Measurements from ENCODE around the gene KRTAP29-1. TPM values are rescaled to one million over a fixed set of nuclear protein-coding genes. Genes with fewer than 3 reads are reported as not detected.
"Not testable (repeated sequence)": the region's sequence is repeated elsewhere in the genome, so short reads cannot be mapped to it uniquely, and the experiment has no call there.

KRTAP29-1 gene
- polyA plus RNA-seq: not detected
- long read RNA-seq, donor 1: 0 reads
- long read RNA-seq, donor 2: 0 reads
- long read RNA-seq, donor 3: 0 reads
- long read RNA-seq, donor 4: 0 reads
- long read RNA-seq, donor 5: 0 reads
- long read RNA-seq, donor 6: 0 reads
- long read RNA-seq, donor 7: 0 reads
- long read RNA-seq, donor 8: 0 reads
- long read RNA-seq, donor 9: 0 reads
- long read RNA-seq, donor 10: 0 reads

GRCh38 chr17:41301916-41302901 is at the start of gene KRTAP29-1:
TSS of gene KRTAP29-1 (minus strand) at chr17:41302851. CDS start at chr17:41302851, 0 bp downstream.
- no peak within 1 kb of the TSS for H3K27ac ChIP-seq (ENCODE audit: low read depth in 1 of 3, low read length in 2 of 3)
- FAIRE-seq: no peak
- 70 to 74% (median 70%) methylated on average over 11 of the region's 11 CpGs for WGBS, 3 donors
- no peak within 1 kb of the TSS for H3K4me3 ChIP-seq (ENCODE audit: low read depth in 1 of 3, low read length in 3 of 3)
- H3K9me3 ChIP-seq (ENCODE audit: control insufficient read depth in 2 of 2, insufficient read depth in 1 of 2, low read depth in 1 of 2, low read length in 1 of 2): no peaks in the 10 kb centered on the region
- H3K4me1 ChIP-seq (ENCODE audit: control insufficient read depth in 3 of 3, insufficient read depth in 2 of 3, low read depth in 1 of 3, low read length in 2 of 3): no peaks in the 10 kb centered on the region
- peaks cover 0 to 14% (median 3%) of the 10 kb centered on the region in 3 donors for H3K27me3 ChIP-seq (ENCODE audit: control insufficient read depth in 3 of 3, insufficient read depth in 3 of 3, low read length in 3 of 3)
- no peak for DNase-seq
- no peaks in the 10 kb centered on the region for H3K36me3 ChIP-seq (ENCODE audit: control insufficient read depth in 3 of 3, insufficient read depth in 2 of 3, low read depth in 1 of 3, low read length in 3 of 3)

- H3K4me3 ChIP-seq (ENCODE audit: low read depth in 1 of 3, low read length in 3 of 3): no peak overlapping the region
- WGBS, 3 donors: 82 to 89% (median 83%) methylated on average over 2 of the region's 2 CpGs
- no peaks in the 10 kb centered on the region for H3K36me3 ChIP-seq (ENCODE audit: control insufficient read depth in 3 of 3, insufficient read depth in 2 of 3, low read depth in 1 of 3, low read length in 3 of 3)
- H3K27ac ChIP-seq (ENCODE audit: low read depth in 1 of 3, low read length in 2 of 3): no peak overlapping the region
- no peak for DNase-seq
- FAIRE-seq: no peak
- H3K4me1 ChIP-seq (ENCODE audit: control insufficient read depth in 3 of 3, insufficient read depth in 2 of 3, low read depth in 1 of 3, low read length in 2 of 3): no peaks in the 10 kb centered on the region
- H3K27me3 ChIP-seq (ENCODE audit: control insufficient read depth in 3 of 3, insufficient read depth in 3 of 3, low read length in 3 of 3): peaks cover 0 to 3% (median 0%) of the 10 kb centered on the region in 3 donors
- H3K9me3 ChIP-seq (ENCODE audit: control insufficient read depth in 2 of 2, insufficient read depth in 1 of 2, low read depth in 1 of 2, low read length in 1 of 2): no peaks in the 10 kb centered on the region
These were observed 48.5 kb upstream of the KRTAP29-1 start for GRCh38 chr17:41351177-41351576.

- H3K27me3 ChIP-seq (ENCODE audit: control insufficient read depth in 3 of 3, insufficient read depth in 3 of 3, low read length in 3 of 3); H3K4me3 ChIP-seq (ENCODE audit: low read depth in 1 of 3, low read length in 3 of 3); H3K36me3 ChIP-seq (ENCODE audit: control insufficient read depth in 3 of 3, insufficient read depth in 2 of 3, low read depth in 1 of 3, low read length in 3 of 3); H3K4me1 ChIP-seq (ENCODE audit: control insufficient read depth in 3 of 3, insufficient read depth in 2 of 3, low read depth in 1 of 3, low read length in 2 of 3); DNase-seq; H3K9me3 ChIP-seq (ENCODE audit: control insufficient read depth in 2 of 2, insufficient read depth in 1 of 2, low read depth in 1 of 2, low read length in 1 of 2); FAIRE-seq; H3K27ac ChIP-seq (ENCODE audit: low read depth in 1 of 3, low read length in 2 of 3): not testable (repeated sequence)
- WGBS, 3 donors: 88 to 92% (median 91%) methylated on average over 16 of the region's 16 CpGs
These were observed 47.8 kb upstream of the KRTAP29-1 start, which contains the start of gene KRT33A for GRCh38 chr17:41350381-41350878. TSS of gene KRT33A (minus strand) at chr17:41350828. CDS start at chr17:41350767, 61 bp downstream.

GRCh38 chr17:41347869-41348760 is 45.5 kb upstream of the KRTAP29-1 start:
- Histone ChIP-seq H3K9me3 (ENCODE audit: control insufficient read depth in 2 of 2, insufficient read depth in 1 of 2, low read depth in 1 of 2, low read length in 1 of 2) (no peaks in the 10 kb centered on the region), H3K27me3 (ENCODE audit: control insufficient read depth in 3 of 3, insufficient read depth in 3 of 3, low read length in 3 of 3) (no peaks in the 10 kb centered on the region), H3K4me1 (ENCODE audit: control insufficient read depth in 3 of 3, insufficient read depth in 2 of 3, low read depth in 1 of 3, low read length in 2 of 3) (no peaks in the 10 kb centered on the region), H3K4me3 (ENCODE audit: low read depth in 1 of 3, low read length in 3 of 3) (no peak overlapping the region), H3K36me3 (ENCODE audit: control insufficient read depth in 3 of 3, insufficient read depth in 2 of 3, low read depth in 1 of 3, low read length in 3 of 3) (no peaks in the 10 kb centered on the region), H3K27ac (ENCODE audit: low read depth in 1 of 3, low read length in 2 of 3) (no peak overlapping the region)
- FAIRE-seq (no peak), DNase-seq (no peak)
- WGBS, 3 donors: 83 to 92% (median 84%) methylated on average over 7 of the region's 7 CpGs

- FAIRE-seq; H3K4me3 ChIP-seq (ENCODE audit: low read depth in 1 of 3, low read length in 3 of 3); H3K9me3 ChIP-seq (ENCODE audit: control insufficient read depth in 2 of 2, insufficient read depth in 1 of 2, low read depth in 1 of 2, low read length in 1 of 2); H3K27ac ChIP-seq (ENCODE audit: low read depth in 1 of 3, low read length in 2 of 3); H3K4me1 ChIP-seq (ENCODE audit: control insufficient read depth in 3 of 3, insufficient read depth in 2 of 3, low read depth in 1 of 3, low read length in 2 of 3); H3K27me3 ChIP-seq (ENCODE audit: control insufficient read depth in 3 of 3, insufficient read depth in 3 of 3, low read length in 3 of 3); DNase-seq; H3K36me3 ChIP-seq (ENCODE audit: control insufficient read depth in 3 of 3, insufficient read depth in 2 of 3, low read depth in 1 of 3, low read length in 3 of 3): not testable (repeated sequence)
- WGBS, 3 donors: 88 to 93% (median 91%) methylated on average over 15 to 16 of the region's 16 CpGs
These were observed 43.8 kb upstream of the KRTAP29-1 start for GRCh38 chr17:41346421-41346820.

- Histone ChIP-seq H3K27me3 (ENCODE audit: control insufficient read depth in 3 of 3, insufficient read depth in 3 of 3, low read length in 3 of 3) (no peaks in the 10 kb centered on the region), H3K4me3 (ENCODE audit: low read depth in 1 of 3, low read length in 3 of 3) (no peak overlapping the region), H3K4me1 (ENCODE audit: control insufficient read depth in 3 of 3, insufficient read depth in 2 of 3, low read depth in 1 of 3, low read length in 2 of 3) (no peaks in the 10 kb centered on the region), H3K27ac (ENCODE audit: low read depth in 1 of 3, low read length in 2 of 3) (no peak overlapping the region), H3K9me3 (ENCODE audit: control insufficient read depth in 2 of 2, insufficient read depth in 1 of 2, low read depth in 1 of 2, low read length in 1 of 2) (peaks cover 0 to 7% of the 10 kb centered on the region in 2 donors), H3K36me3 (ENCODE audit: control insufficient read depth in 3 of 3, insufficient read depth in 2 of 3, low read depth in 1 of 3, low read length in 3 of 3) (no peaks in the 10 kb centered on the region)
- DNase-seq: no peak
- no peak for FAIRE-seq
- WGBS, 3 donors: 91 to 100% (median 94%) methylated on average over 3 of the region's 3 CpGs
These were observed 43.3 kb upstream of the KRTAP29-1 start for GRCh38 chr17:41345992-41346391.

GRCh38 chr17:41343029-41343428 is 40.4 kb upstream of the KRTAP29-1 start:
- 77 to 91% (median 88%) methylated on average over 3 of the region's 3 CpGs for WGBS, 3 donors
- Histone ChIP-seq H3K36me3 (ENCODE audit: control insufficient read depth in 3 of 3, insufficient read depth in 2 of 3, low read depth in 1 of 3, low read length in 3 of 3) (no peaks in the 10 kb centered on the region), H3K27ac (ENCODE audit: low read depth in 1 of 3, low read length in 2 of 3) (no peak overlapping the region), H3K4me1 (ENCODE audit: control insufficient read depth in 3 of 3, insufficient read depth in 2 of 3, low read depth in 1 of 3, low read length in 2 of 3) (no peaks in the 10 kb centered on the region), H3K4me3 (ENCODE audit: low read depth in 1 of 3, low read length in 3 of 3) (no peak overlapping the region), H3K9me3 (ENCODE audit: control insufficient read depth in 2 of 2, insufficient read depth in 1 of 2, low read depth in 1 of 2, low read length in 1 of 2) (peaks cover 0 to 7% of the 10 kb centered on the region in 2 donors), H3K27me3 (ENCODE audit: control insufficient read depth in 3 of 3, insufficient read depth in 3 of 3, low read length in 3 of 3) (no peaks in the 10 kb centered on the region)
- DNase-seq (no peak), FAIRE-seq (no peak)
